GM18868 (cell line): ENCODE results near the gene NACC1.

ENCODE experiments used
- ATAC-seq: cut with Tn5 transposase; IDR thresholded peaks from one replicate; pipeline ENCODE4 v1.9.1; 2021; ENCODE audit warnings: mild to moderate bottlenecking, moderate library complexity; ENCODE audit not compliant: unreplicated experiment

NACC1 gene

DNA sequence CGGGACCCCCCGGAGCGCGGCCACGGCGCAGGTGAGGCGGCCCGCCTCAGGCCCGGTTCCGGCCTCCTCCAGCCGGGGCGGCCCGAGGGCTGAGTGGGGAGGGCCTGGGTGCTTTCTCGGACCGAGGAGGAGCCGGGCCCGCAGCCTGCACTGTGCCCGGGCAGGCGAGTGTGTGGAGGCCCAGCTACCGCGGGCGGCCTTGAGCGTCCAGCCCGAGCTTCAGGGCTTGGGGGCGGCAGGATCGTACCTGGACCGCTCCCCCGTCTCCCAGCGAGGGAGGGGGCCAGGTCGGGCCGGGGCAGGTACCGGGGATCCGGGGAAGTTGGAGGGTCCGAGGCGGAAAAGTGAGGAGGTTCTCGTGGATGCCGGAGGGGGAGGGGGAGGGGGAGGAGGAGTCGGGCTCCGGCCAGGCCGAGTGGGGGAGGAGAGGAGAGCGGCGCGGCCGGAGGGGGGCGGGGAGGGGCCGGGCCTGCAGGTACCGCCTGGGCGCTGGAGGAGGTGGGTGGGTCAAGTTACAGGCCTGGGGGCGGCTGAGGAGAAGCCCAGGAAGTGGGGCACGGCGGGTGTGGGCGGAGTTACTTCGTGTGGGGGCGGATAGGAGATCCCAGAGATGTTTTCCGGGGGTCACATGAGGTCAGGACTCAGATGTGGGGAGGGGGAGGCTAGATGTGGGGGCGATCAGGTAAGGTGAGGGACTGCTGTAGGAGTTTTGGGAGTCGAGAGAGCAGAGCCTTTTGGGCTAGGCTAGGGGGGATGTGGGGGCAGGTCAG lies 545 bp downstream of the NACC1 start:
- no peak for ATAC-seq

DNA sequence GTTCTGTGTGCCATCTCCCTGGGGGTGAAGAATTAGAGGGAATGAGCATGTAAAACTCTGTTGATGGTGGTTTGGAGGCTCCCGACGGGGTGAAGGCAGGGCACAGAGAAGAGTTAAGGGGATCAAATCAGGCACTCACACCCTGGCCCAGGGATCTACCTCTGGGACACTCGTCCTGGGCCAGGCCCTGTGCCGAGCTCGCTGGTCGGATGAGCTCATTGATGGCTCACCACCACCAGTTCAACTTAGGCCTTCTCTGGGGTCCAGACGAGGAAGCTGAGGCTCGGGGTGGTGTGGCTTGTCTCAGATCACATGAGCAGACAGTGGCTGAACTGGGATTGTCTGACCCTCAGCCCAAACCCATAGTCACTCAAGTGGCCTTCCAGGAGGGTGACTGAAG lies 1.6 kb downstream of the NACC1 start:
- no peak for ATAC-seq

DNA sequence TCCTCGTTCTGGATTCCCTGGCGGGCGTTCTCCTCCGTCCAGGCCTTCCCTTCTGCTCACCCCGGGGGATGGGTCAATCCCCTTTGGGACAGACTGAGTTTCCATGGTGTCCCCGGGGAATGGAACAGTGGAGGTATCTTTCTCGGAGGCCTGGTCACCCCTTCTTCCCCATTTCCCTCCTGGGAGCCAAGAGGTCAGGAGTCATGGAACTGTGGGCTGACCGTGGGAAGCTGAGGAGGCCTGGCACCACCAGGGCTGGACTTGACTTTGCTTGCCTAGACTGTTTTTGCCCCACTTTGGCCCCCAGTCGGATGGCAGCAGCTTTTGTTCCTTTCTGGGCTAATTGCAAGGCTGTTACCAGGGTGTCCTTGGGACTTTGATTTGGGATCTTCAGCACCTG lies 2.0 kb downstream of the NACC1 start:
- no peak for ATAC-seq

DNA sequence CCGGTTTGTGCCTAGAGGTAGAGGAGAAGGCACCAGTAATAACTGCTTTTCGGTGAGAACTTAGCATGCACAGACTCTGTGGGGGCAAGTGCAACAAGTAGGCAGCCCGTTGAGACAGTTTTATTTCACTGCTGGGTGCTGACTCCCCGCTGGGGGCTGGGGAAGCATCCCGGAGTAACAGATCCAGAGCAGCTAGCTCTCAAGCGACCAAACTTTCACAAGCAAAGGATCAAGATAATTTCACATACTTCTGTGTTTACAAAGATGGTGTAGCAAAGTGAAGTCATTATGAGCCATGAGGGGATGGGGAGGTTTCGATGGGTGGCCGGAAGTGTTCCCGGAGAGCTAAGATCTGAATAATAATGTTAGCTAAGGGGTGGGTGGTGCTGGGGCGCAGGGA lies 2.8 kb downstream of the NACC1 start:
- ATAC-seq = no peak

DNA sequence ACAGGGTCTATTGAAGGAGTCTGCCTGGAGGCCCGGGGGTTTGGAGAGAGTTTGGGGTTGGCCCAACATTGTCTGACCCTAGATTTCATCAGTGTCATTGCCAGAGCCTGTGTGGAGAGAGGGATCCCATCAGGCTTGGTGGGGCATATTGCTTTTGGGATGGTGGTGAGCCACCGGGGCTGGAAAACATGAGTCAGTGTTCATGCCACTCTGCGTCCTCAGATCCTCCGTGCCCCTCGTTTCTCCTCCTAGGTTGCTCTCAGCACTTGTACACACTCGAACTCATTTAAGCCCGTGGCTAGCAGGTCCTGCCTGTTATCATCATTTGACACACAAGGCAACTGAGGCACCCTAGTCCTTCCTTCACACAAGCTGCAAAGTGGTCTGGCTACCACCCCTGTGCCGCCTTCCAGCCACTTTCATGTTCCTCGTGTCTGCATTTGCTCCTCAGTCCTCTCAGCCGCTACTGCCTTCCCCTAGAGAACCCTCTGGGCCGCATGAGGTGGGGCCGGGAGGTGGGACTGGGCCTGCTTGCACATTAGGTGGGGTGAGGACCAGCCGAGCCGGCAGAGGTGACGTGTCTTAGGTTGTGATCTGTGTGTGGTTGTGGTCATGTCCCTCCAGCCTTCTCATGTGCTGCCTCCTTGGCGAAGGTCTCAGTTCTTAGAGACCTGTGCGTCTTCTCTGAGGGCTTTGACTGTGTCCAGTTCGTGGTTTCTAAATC lies 3.6 kb downstream of the NACC1 start:
- no peak for ATAC-seq

DNA sequence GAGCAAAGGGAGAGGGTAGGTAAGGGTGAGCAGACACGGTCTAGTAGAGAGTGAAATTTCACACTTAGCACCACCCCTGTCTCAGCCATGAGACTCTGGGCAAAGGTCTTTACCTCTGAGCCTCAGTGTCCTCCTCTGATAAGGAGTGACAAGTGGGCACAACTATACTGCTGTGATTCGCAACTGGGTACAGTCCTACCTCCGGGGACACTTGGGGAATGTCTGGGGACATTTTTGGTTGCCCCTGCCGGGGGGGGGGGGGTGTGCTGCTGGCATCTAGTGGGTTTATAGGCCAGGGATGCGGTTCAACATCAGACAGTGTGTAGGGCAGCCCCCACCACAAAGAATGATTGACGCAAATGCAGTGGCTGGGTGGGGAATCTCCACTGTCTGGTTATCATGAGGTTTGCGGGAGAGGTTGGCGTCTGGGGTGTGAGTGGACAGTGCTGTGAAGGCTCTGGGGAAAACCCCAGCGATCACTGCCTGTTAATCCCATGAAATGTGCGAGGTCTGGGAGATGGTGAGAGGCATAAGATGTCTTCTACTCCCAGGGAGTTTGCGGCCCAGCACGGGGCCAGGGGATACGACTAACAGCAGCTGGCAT lies 4.3 kb downstream of the NACC1 start:
- ATAC-seq = no peak

DNA sequence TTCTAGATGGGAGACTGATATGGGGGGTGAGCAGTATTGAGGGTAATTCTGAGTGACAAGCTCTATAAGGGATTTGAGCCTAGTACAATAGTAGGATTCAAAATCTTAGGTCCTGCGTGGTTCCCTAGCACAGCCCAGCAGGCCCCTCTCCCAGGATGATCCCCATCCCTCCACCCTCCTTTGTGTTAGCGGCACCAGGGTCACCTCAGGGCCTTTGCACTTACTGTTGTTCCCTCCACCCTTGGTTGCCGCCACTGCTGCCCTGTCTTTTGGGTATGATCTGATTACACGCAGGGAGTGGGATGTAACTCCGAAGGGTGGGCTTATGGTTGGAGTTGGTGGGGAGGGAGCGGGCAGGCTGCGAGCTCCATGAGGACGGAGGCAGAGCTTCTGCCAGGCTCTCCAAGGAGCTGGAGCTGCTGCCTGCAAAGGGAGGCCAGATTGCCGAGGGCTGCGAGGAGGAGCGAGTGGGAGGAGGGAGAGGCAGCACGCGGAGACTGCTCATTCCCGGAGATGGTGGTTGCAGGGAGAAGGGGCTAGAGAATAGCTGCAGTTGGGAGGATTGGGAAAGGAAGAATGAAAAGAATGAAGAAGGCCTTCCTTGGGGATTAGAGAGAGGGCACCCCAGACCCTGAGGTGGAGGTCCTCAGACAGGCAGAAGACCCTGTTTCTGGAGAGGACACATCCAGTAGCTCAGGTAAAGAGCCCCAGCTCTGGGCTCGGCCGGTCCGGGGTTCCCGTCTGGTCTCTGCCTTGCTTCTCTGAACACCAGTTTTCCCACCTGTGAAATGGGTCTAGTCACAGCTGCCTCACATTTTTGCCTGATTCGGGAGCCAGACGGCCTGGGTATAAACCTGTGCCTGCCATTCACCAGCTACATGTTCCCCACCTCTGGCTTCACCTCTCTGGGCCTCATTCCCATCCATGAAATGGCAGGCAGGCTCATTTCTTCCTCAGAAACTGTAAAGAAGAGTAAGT lies 5.2 kb downstream of the NACC1 start:
- ATAC-seq = no peak

DNA sequence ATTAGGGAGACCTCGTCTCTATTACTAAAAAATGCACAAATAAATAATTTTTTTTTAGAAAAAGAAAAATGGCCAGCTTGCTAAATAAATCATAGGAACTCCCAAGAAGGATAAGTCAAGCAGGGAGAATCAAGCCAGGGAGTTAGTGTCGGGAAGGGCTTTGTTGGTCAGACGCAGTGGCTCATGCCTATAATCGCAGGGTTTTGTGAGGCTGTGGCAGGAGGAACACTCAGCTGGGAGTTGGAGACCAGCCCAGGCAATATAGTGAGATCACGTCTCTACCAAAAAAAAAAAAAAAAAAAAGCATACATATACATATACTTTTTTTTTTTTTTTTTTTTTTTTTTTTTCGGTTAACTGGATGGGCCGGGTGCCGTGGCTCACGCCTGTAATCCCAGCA lies 9.0 kb downstream of the NACC1 start:
- no peak for ATAC-seq

DNA sequence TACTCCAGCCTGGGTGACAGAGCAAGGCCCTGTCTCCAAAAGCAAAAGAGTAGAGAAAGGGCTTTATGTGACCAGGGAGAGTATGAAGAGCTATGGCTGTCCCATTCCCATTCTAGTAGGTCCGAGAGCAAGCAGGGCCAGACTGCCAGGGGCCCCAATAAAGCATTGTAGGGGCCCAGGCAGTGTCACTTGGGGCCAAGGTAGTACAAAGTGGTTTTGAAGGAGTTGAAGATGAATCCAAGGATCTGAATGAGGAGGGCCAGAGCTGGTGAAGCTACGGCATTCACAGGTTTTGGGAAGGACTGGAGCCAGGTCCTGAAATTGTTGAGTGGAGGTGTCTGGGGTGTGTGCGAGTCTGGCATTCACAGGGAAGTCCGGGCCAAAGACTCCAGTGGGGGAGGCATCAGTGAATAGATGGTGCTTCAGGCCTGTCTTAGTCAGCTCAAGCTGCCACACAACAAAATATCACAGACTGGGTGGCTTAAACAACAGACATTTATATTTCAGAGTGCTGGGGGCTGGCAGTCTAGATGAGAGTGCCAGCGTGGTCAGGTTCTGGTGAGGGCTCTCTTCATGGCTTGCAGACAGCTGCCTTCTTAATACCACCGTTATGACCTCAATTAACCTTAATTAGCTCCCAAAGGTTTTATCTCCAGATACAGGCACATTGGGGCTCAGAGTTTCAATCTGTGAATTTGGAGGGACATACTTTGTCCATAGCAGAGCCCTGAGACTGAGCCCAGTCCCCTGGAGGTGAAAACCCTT lies 9.9 kb downstream of the NACC1 start:
- ATAC-seq = no peak

DNA sequence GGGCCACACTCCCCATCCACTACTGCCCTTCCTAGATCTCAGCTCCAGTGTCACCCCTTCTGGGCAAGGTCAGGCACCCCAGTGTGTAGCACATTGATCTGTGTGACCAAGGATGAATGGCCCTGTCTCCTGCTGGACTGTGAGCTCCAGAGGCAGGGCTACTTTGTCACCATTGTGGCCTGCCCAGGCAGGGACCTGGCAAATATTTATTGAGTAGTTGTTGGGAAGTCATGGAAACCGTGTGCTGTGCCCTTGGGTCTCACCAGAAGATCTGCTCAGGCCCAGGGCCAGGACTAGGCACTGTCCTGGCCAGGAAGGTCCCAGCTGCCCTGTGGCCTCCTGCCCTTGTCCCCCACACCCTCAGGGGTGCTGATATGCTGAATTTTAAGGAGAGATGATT lies 10.5 kb downstream of the NACC1 start:
- ATAC-seq = no peak

DNA sequence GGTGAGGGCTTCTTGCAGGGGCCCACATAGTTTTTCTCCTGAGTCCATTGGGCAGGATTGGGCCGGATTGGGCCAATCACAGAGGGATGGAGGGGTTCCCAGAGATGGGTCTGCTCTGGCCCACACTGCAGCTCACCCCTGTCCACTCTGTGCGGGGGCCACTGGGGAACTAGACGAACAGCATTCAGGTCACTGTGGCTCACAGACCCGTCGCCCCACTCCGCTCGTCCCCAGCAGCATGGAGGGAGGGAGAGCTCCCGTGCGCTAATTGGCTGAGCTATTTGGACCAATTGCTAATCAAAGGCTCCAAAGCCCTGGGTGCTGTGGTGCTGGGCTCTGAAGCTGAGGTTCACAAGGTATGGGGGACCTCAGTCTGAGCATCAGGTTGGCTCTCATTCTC lies 11.3 kb downstream of the NACC1 start:
- no peak for ATAC-seq

DNA sequence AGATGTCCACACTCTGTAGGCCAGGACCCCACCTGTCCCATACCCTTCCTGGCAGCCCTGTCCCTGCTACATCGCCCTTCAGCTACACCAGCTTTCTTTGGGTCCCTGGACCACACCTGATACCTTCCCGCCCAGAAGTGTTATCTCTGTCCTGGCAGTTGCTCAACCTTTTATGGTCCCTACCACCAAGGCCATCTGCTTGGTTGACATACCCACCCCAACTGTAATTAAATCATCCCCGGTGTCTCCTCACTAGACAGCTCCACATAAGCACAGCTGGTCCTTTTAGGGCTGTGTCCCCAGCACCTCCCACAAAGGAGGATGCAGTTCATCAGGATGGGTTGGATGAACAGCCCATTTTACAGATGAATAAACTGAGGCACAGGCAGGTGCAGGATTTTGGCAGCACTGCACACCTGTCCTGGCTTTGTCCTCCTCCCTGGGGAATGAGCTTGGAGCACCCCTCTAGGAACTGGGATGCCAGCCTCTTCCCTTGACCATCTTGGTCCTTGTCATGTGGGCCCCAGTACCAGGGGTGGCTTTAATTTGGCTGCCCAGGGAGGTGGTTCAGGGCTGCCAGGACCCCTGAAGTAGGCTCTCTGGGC lies 12.9 kb downstream of the NACC1 start:
- ATAC-seq = no peak

DNA sequence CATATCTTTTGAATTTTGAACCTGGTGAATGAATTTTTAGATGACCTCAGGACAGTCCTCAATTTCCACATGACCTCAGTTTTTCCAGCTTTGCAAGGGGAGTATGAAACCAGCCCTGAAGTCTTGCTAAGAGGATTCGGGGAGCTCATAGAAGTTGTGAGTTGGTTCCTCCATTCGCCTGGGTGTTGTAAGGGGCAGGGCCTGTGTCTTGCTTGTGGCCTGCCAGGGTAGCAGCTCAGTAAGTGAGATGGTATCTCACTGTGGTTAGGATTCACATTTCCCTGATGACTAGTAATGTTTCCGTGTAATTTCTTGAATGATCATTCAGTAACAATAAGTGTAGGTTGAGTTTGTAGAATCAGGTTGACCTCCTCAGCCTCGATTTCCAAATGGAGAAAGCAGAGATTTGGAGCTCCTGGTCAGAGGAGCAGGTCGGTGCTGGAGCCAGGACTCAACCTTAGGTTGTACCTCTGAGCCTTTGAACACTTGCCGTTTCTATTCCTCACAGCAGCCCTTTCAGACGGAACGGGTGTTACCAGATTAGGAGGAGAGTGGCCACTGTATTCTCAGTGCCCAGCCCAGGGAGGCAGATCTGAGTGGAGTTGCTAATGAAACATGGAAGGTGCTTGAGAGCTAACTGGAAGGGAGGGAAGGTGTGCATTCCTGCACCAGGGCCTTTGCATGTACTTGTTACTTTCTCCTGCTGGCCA lies 14.6 kb downstream of the NACC1 start:
- no peak for ATAC-seq

DNA sequence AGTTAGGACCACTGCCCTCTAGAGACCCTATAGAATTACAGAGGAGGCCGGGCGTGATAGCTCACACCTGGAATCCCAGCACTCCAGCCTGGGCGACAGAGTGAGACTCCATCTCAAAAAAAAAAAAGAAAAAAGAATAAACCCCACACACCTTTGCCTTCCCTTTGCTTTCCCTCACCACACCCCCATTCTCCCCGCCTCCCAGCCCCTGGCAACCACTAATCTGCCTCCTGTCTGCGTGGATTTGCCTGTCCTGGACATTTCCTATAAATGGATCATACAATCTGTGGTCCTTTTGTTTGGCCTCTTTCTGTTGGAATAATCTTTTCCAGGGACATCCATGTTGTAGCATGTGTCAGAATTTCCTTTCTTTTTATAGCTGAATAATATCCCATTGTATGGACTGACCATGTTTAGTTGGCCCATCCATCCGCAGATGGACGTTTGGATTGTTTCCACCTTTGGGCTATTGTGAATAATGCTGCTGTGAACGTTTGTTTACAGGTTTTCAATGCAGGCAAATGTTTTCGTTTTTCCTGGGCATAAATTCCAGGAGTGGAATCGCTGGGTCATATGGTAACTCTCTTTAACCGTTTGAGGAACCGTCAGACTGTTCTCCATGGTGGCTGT lies 15.3 kb downstream of the NACC1 start:
- no peak for ATAC-seq

DNA sequence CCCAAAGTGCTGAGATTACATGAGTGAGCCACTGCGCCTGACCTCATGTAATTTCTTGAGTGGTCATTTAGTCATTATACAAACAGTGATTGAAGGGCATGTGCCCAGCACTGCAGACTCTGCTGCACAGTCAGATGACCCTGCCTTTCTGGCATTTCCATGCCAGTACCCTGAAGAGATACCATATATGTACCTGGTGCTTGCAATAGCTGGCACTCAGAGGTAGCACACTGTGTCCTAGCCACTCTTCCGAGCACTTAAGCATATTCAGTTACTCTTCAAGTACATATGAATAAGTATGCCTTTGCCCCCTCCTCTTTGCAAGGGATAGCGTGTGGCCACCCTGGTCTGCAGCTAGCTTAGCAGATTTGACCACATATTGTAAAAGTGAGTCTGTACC lies 16.6 kb downstream of the NACC1 start:
- no peak for ATAC-seq

DNA sequence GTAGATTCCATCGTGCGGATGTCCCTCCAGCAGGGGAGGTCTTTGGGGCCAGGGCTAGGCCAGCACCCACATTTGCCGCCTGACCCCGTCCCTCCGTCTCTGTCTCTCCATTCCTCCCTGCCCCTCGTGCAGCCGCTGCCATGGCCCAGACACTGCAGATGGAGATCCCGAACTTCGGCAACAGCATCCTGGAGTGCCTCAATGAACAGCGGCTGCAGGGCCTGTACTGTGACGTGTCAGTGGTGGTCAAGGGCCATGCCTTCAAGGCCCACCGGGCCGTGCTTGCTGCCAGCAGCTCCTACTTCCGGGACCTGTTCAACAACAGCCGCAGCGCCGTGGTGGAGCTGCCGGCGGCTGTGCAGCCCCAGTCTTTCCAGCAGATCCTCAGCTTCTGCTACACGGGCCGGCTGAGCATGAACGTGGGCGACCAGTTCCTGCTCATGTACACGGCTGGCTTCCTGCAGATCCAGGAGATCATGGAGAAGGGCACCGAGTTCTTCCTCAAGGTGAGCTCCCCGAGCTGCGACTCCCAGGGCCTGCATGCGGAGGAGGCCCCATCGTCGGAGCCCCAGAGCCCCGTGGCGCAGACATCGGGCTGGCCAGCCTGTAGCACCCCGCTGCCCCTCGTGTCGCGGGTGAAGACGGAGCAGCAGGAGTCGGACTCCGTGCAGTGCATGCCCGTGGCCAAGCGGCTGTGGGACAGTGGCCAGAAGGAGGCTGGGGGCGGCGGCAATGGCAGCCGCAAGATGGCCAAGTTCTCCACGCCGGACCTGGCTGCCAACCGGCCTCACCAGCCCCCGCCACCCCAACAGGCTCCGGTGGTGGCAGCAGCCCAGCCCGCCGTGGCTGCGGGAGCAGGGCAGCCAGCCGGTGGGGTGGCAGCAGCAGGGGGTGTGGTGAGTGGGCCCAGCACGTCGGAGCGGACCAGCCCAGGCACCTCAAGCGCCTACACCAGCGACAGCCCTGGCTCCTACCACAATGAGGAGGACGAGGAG lies 17.3 kb downstream of the NACC1 start:
- no peak for ATAC-seq

DNA sequence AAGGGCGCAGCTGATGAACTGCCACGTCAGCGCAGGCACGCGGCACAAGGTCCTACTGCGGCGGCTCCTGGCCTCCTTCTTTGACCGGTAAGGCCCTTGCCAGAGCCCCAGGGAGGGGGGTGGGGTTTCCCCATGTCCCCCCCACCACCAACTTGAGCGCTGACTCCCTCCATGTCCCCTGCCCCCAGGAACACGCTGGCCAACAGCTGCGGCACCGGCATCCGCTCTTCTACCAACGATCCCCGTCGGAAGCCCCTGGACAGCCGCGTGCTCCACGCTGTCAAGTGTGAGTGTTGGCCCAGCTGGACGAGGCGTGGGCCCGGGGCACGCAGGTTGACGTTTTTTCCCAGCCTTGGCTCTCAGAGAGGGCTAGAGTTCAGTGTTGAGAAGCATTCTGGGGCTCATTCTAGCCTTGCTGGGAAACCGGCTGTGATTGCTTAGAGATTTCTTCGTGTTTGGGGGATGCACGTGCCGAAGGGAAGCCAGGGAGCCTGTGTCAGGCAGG lies 19.3 kb downstream of the NACC1 start:
- no peak for ATAC-seq
